Fibroblast of villous mesenchyme (primary cell): ENCODE results near the gene ECEL1. TPM values are rescaled to one million over a fixed set of nuclear protein-coding genes. Genes with fewer than 3 reads are reported as not detected.
"Not testable (repeated sequence)": the region's sequence is repeated elsewhere in the genome, so short reads cannot be mapped to it uniquely, and the experiment has no call there.

ENCODE experiments used
- DNase-seq: peaks from one replicate; pipeline ENCODE4 v3.0.0-alpha.2; 2010; ENCODE audit warnings: low read depth
- H3K4me3 ChIP-seq: 2 replicates; pipeline ENCODE4 v1.5.1; 2011; ENCODE audit warnings: low read depth, mild to moderate bottlenecking, low read length
- CTCF ChIP-seq: IDR thresholded peaks from 2 replicates; pipeline ENCODE4 v1.5.1; 2012; ENCODE audit warnings: low read depth, mild to moderate bottlenecking, low read length; ENCODE audit not compliant: insufficient read depth
- total RNA-seq: library from RNA; depleted of rRNA; stranded (reverse); fragments of >200 nt; gene quantifications from 2 replicates; pipeline ENCODE4 v1.2.3, GENCODE V29; 2012

The ECEL1 gene
- total RNA-seq, 1 donor, result not detected

GRCh38 chr2:232456296-232457120, 31.1 kb downstream of the ECEL1 start:
- TF ChIP-seq CTCF, result no peak

GRCh38 chr2:232455426-232456255, 32.0 kb downstream of the ECEL1 start, which contains the start of gene ALPI:
ALPI (plus strand) TSS chr2:232456153; CDS start chr2:232456200, 47 bp downstream.
- no peak for TF ChIP-seq CTCF
- no peak for DNase-seq
- H3K4me3 ChIP-seq, result no peak within 1 kb of the TSS

More at GRCh38 chr2:232456296-232457120, 31.1 kb downstream of the ECEL1 start:
- DNase-seq, result no peak
- H3K4me3 ChIP-seq, result no peak overlapping the region

- TF ChIP-seq CTCF, result no peak
- no peak for DNase-seq
- no peak overlapping the region for H3K4me3 ChIP-seq
These were observed 33.0 kb downstream of the ECEL1 start for GRCh38 chr2:232454630-232455029.

- DNase-seq, H3K4me3 ChIP-seq: not testable (repeated sequence)
These were observed 36.0 kb downstream of the ECEL1 start for GRCh38 chr2:232451645-232452044.

GRCh38 chr2:232449964-232450363, 37.7 kb downstream of the ECEL1 start:
- TF ChIP-seq CTCF, result no peak
- no peak for DNase-seq
- no peak overlapping the region for H3K4me3 ChIP-seq

GRCh38 chr2:232448304-232448690, 39.3 kb downstream of the ECEL1 start:
- no peak overlapping the region for H3K4me3 ChIP-seq
- no peak for DNase-seq
- no peak for TF ChIP-seq CTCF

- H3K4me3 ChIP-seq, result no peak overlapping the region
- DNase-seq, result no peak
- no peak for TF ChIP-seq CTCF
These were observed 39.9 kb downstream of the ECEL1 start for GRCh38 chr2:232447638-232448303.
